HG03103 (cell line): Measurements from ENCODE around the gene MPHOSPH8.
"Not testable (repeated sequence)": the region's sequence is repeated elsewhere in the genome, so short reads cannot be mapped to it uniquely, and the experiment has no call there.

Source experiments
- ATAC-seq: cut with Tn5 transposase; IDR thresholded peaks from one replicate; pipeline ENCODE4 v1.9.1; 2021; ENCODE audit warnings: low read depth; ENCODE audit not compliant: unreplicated experiment

The MPHOSPH8 gene

GRCh38 chr13:19674898-19675297 lies 41.4 kb downstream of the MPHOSPH8 start:
- no peak for ATAC-seq

GRCh38 chr13:19676168-19676567 lies 42.7 kb downstream of the MPHOSPH8 start:
- ATAC-seq: no peak

GRCh38 chr13:19680751-19681150 lies 47.3 kb downstream of the MPHOSPH8 start:
- ATAC-seq: no peak

- no peak for ATAC-seq
These were observed 48.1 kb downstream of the MPHOSPH8 start for GRCh38 chr13:19681517-19681916.

- no peak for ATAC-seq
These were observed 51.6 kb downstream of the MPHOSPH8 start for GRCh38 chr13:19685034-19685433.

GRCh38 chr13:19685437-19685836 lies 52.0 kb downstream of the MPHOSPH8 start:
- ATAC-seq: no peak

- ATAC-seq: not testable (repeated sequence)
These were observed 58.0 kb downstream of the MPHOSPH8 start for GRCh38 chr13:19691447-19691846.

GRCh38 chr13:19695428-19695827 lies 62.0 kb downstream of the MPHOSPH8 start:
- ATAC-seq: no peak

- ATAC-seq: no peak
These were observed 62.4 kb downstream of the MPHOSPH8 start for GRCh38 chr13:19695829-19696228.

GRCh38 chr13:19700963-19701362 lies 67.5 kb downstream of the MPHOSPH8 start:
- not testable (repeated sequence) for ATAC-seq

GRCh38 chr13:19701619-19702018 lies 68.2 kb downstream of the MPHOSPH8 start:
- not testable (repeated sequence) for ATAC-seq

GRCh38 chr13:19704256-19704655 lies 70.8 kb downstream of the MPHOSPH8 start:
- ATAC-seq: not testable (repeated sequence)

GRCh38 chr13:19709039-19709438 lies 75.6 kb downstream of the MPHOSPH8 start:
- not testable (repeated sequence) for ATAC-seq

GRCh38 chr13:19709782-19710181 lies 76.3 kb downstream of the MPHOSPH8 start:
- not testable (repeated sequence) for ATAC-seq

GRCh38 chr13:19713186-19713965 lies 79.9 kb downstream of the MPHOSPH8 start:
- ATAC-seq: no peak

- no peak for ATAC-seq
These were observed 86.6 kb downstream of the MPHOSPH8 start for GRCh38 chr13:19720039-19720438.
